Urothelium cell line (cell line): ENCODE results near the gene HMGN4.
A peak's percentile ranks its signal among the peaks of the same experiment; 100 is the strongest.
"Not testable (repeated sequence)": the region's sequence is repeated elsewhere in the genome, so short reads cannot be mapped to it uniquely, and the experiment has no call there.

ENCODE experiments used
- DNase-seq: peaks from one replicate; pipeline ENCODE4 v3.0.0; 2011; ENCODE audit warnings: low spot score, mixed read lengths
- FAIRE-seq: peaks from 2 replicates; lab custom pipeline; 2011; peaks lifted over from hg19 to GRCh38; lab: Jason Lieb, UNC

The HMGN4 gene

DNA sequence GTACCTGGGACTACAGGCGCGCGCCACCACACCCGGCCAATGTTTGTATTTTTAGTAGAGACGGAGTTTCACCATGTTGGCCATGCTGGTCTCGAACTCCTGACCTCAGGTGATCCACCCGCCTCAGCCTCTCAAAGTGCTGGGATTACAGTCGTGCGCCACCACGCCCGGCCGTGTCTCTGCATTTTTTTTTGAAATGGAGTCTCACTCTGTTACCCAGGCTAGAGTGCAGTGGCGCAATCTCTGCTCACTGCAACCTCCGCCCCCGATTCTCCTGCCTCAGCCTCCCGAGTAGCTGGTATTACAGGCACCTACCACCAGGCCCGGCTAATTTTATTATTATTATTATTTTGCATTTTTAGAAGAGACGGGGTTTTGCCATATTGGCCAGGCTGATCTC, 9.2 kb downstream of the HMGN4 start:
- not testable (repeated sequence) for DNase-seq, FAIRE-seq

DNA sequence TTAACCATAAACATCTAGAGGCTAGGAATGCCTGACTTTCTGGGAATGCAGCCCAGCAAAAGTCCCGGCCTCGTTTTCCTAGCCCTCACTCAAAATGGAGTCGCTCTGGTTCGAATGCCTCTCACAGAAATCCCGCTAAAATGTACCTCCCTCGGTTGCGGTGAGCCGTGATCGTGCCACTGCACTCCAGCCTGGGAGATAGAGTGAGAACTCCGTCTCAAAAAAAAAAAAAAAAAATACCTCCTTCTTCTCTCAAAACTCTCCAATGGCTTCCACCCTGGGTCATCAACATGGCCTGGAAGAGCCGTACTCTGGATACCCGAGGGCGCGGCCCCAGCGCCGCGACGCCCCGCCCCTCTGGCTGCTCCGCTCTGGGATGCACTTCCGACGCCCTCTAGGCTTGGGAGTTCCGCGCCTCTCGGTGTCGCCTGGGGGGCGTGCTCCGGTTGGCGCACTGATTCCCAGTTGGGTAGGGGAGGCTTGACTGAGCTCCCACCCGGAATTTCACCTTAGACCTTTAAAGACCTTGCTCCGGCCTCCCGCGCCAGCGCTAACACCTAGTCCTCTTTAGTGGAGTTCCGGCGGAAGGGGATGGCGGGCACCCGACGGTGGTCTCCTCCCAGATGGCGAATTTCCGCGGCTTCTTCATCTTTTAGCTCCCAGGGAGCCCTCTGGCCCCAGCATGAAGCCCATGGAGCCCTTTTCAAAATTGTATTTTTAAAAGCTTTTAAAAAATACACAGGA, 12.3 kb downstream of the HMGN4 start:
- peak; percentile 74 for DNase-seq
- no peak for FAIRE-seq

GRCh38 chr6:26552205-26552604, 14.0 kb downstream of the HMGN4 start:
- FAIRE-seq (no peak), DNase-seq (no peak)

DNA sequence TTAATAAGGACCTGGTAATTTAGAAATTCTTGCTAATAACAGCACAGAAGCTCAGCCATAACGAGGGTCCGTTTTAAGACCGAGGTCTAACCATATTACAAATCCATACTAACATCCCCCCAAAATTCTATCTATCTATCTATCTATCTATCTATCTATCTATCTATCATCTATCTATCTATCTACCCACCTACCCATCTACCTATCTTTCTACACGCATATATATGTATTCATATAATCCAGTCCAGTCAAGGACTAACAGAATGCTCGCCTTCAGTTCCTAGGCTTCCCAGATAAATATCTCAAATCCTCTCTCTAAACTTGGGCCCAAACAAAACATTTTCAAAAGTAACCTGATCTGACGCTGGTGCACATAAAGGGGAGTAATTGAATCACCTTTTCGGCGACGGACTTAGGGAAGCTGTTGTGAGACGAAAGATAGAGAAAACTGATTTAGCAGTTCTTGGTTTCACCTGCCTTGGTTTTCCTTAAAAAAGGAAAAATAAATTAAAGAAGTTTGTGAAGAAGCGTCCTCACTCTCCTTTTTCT, 14.5 kb downstream of the HMGN4 start:
- DNase-seq (no peak), FAIRE-seq (no peak)

DNA sequence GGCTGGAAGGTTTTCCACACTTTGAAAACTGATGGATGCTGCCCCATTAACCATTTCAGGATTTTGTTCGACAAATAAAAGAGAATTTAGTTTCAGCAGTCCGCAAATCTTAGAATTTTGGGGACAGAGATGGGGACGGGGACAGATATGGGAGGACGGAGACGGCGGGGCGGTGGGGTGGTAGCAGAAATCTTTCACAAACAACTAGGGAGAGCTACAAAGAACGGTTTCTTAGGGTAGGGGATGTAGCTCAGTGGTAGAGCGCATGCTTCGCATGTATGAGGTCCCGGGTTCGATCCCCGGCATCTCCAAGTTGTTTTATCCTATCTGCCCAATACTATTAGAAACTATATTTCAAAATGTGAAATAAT, 15.1 kb downstream of the HMGN4 start:
- DNase-seq (peak; percentile 59), FAIRE-seq (no peak)

DNA sequence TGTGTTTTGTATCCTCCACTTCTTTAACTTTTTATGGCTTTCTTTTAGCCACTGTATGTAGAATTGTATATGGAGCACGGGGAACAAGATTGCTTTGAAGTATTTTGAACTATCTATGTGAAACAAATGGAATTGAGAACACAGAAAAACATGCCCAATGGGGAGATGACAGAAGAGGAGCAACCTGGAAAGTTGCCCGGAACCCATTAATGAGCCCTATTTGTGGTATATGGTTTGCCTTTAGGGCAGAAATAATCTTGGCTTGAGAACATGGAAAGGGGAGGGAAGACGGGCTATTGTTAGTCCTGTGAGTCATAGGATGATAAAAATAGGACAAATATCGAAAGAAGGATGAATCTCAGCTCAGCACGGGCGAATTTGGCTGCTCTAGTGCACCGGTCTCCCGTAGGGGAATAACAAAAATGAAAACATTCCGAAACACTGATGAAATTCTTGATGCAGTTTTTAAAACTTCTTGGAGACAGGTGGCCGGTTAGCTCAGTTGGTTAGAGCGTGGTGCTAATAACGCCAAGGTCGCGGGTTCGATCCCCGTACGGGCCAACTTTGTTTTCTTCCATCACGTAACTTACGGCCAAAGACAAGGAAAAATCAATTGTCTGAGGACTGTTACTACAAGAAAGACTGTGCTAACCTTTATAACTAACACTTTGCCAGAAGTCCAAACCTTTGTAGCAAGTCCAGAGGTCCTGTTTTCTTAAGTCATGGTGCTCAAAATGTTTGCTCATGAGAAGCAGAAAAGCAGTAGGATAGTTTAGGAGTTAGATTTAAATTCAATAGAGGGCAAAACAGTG, 15.7 kb downstream of the HMGN4 start:
- FAIRE-seq (no peak), DNase-seq (no peak)

GRCh38 chr6:26554447-26554696, 16.2 kb downstream of the HMGN4 start:
- FAIRE-seq, result no peak
- DNase-seq, result no peak

DNA sequence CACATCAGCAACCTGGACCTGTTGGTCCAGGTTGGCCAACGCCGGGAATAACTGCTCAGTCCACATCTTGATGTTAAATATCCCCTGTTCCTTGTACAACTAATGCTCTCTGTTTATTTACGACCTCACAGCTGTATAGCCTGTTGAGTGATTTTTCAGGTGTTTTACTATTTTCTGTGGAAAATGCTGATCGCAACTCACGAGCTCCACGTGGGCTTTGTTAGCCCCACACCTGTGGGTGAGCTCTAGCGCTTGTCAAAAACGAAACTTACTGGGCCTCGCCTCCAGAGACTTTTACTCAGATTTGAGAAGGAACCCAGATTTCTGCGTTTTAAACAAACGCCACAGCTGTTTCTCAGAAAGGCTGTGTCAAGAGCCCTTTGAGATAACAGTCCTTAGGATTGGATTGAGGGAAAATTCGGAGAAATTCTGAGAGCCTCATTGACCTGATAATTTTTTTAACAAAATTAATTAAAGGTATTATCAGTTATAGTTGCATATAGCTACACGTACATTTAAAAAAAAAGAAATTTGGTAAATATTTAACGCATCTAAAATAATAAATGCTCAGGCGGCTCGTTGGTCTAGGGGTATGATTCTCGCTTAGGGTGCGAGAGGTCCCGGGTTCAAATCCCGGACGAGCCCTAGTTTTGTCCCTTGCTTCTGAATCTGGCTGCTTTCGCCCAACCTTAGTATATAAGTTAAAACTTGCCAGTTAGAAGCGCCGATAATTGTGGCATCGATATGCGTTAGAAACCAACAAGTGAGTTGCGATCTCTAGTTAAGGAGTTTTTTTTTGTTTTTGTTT, 16.7 kb downstream of the HMGN4 start:
- DNase-seq (no peak), FAIRE-seq (no peak)

DNA sequence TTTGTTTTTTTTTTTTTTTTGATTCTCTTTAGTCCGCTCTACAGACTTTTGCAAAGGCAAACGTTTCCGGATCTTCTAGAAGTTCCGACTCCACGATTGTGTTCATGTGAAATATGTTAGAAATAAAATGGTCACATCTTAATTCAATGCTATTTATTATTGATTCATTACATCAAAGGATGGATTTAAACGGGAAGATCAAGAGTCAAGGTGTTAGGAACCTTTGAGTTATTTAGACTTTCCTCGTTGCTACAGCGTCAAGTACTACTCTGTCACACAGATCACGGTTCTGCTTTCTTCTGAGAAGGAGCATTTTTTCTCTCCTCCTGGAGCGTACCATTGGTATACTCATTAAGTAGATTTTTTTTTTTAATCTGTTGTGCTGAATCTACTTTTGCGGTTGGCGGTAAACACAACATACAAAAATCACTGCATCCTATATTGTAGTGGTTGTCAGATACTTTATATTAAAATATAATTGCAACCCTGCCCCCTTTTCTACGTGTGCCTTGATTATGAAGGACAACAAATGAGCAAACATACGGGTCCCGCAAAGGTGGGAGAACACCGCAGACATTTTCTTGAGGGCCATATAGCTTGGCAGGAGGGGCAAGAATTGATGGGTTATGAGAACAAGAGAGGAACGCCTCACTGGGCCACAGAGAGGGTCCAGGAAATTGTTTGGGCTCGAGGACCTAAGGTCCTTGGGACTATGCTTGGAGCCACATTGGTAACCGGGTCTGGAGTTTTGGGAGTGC, 17.5 kb downstream of the HMGN4 start:
- no peak for DNase-seq

GRCh38 chr6:26556263-26557070, 18.3 kb downstream of the HMGN4 start:
- FAIRE-seq, result no peak
- no peak for DNase-seq

More for the DNA sequence above, 17.5 kb downstream of the HMGN4 start:
- FAIRE-seq, result no peak

DNA sequence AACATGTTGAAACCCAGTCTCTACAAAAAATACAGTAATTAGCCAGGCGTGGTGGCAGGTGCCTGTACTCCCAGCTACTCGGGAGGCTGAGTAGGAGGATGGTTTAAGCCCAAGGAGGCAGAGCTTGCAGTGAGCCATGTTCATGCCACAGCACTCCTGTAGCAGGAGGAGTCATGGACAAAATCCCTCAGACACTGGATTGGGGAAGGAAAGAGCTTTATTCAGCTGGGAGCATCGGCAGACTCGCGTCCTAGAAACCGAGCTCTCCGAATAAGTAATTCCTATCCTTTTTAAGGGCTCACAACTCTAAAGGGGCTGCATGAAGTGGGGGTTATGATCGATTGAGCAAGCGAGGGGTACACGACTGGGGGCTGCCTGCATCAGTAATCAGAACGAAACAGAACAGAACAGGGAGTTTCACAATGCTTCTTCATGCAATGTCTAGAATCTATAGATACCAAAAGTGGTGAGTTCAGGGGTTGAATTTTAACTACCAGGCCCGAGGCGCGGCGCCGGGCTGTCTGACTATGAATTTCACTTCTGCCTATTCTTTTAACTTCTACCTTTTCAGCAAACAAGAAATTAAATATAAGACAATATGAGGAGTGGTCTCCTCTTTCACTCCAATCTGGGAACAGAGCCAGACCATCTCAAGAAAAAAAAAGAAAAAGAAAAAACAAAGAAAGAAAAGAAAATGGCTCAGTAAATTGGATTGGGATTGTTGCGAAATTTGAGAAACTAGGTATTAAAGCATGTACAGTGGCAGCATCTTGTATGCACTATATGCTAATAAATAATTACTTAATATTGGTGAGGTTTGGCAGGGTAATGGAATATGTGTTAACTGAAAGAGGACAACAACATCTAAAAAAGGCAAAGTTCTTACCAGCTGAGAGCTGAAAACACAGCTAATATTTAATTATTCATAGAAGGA, 23.6 kb downstream of the HMGN4 start:
- no peak for FAIRE-seq

GRCh38 chr6:26563488-26563887, 25.3 kb downstream of the HMGN4 start:
- DNase-seq (no peak), FAIRE-seq (no peak)

More for the DNA sequence above, 23.6 kb downstream of the HMGN4 start:
- no peak for DNase-seq

GRCh38 chr6:26568601-26569432, 30.7 kb downstream of the HMGN4 start:
- DNase-seq, result peak; percentile 78
- no peak for FAIRE-seq

DNA sequence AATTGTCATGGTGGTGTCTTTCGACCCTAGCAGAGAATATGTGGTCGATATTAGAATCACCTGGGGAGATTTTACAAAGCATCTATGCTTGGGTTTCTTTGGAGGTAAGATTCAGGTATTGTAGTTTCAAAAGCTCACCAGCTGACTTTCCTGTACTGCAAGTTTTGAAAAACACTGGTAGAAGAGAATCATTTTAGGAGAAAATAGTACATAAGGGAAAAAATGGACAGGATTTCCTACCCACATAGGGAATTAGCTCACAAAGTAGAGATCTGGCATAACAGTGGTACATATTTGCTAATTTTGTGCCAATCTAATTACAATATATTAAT, 31.2 kb downstream of the HMGN4 start:
- DNase-seq (no peak), FAIRE-seq (no peak)

GRCh38 chr6:26570027-26570809, 32.1 kb downstream of the HMGN4 start:
- FAIRE-seq (no peak), DNase-seq (no peak)

DNA sequence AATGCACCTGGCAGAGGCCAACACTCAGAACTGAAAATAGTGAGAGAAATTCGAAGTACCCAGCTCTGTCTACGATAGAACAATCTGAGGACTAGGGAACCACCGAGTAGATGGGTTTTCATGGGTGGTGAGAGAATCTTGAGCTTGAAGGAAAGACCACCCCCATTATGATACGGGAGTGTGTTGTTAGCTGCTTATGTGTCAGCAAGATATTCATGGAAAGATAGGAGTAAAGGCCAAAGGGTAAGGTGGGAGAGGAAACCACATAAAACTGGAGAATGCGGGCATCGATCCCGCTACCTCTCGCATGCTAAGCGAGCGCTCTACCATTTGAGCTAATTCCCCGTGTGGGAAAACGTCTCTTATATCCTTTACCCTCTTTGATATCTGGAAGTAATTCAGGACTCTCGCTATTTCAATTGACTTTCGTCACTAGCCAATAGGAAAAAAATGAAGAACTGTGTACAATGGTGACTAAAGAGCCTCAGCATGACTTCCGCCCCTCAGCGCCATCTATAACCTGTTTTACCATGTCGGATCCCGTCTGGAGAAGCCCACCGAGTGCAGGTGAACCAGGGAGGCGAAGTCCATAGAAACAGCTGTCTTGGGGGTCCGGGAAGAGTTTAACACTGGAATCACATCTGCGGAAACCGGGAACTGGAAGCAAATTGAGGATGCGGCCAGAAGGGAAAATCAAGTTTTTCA, 33.6 kb downstream of the HMGN4 start:
- DNase-seq, result peak; percentile 62
- no peak for FAIRE-seq

- DNase-seq, result no peak
- no peak for FAIRE-seq
Measured at GRCh38 chr6:26575494-26575939, 37.4 kb downstream of the HMGN4 start.
